ENCODE data around the gene NRXN3.

The NRXN3 gene

DNA sequence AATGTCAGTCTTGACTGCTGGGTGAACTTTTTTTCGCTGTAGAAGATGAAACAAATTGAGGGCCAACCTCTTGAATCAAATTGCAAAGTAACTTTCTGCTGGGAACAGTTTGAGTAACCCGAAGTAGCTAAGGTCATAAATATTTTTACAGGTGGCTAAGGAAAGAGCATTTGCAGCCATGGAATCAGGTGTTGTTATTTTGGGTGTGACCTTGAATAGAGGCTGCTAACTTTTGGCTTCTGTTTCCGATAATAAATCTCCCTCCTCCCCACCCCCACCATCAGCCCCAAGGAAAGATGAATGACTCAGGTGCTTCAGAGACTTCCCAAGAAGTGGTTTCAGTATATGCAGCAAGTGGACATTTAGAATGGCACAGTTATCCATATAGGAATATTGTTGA is 1469.4 kb downstream of the NRXN3 start:
- ChIA-PET POLR2A (no interaction called here), CTCF (no interaction called here)
- Histone ChIP-seq H3K9me3 (ENCODE audit: control insufficient read depth, insufficient read depth, low read depth, low read length) (no peaks in the 10 kb centered on the region), H3K4me3 (ENCODE audit: low read depth, low read length) (no peak overlapping the region), H3K36me3 (ENCODE audit: control insufficient read depth in 2 of 2, insufficient read depth in 1 of 2, low read length in 2 of 2) (no peaks in the 10 kb centered on the region), H3K27ac (ENCODE audit: extremely low read depth, low read depth, low read length) (no peak overlapping the region), H3K4me1 (ENCODE audit: control insufficient read depth, insufficient read depth, low read length) (0 out of 2 replicates have a peak, but pooled peaks cover 4% of the 10 kb centered on the region)
- TF ChIP-seq ZNF791 (tag by site-specific recombination; IDR thresholded peaks at IDR 0.05) (no peak), FEZF1 (tag by site-specific recombination; IDR thresholded peaks at IDR 0.05) (0 out of 2 replicates have a peak, but pooled peaks have one; percentile 15)

DNA sequence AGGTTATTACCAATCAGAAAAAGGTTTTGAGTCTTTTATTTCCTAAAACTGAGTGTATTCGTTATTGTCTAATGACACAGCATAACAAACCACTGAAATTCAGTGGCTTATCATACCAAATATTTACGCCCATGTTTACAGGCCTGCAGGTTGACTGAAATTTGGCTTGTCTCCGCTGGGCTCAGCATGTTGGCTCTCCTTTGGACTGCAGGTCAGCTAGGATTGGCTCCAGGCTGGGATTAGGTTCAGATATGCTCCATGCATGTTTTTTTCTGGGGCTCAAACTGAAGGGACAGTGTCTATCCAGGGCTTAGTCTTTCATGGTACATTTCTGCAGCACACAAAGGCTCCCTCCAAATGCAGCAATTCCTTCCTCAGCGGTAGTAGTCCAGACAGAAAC is 1471.2 kb downstream of the NRXN3 start:
- H3K4me1 ChIP-seq (ENCODE audit: control insufficient read depth, insufficient read depth, low read length): 0 out of 2 replicates have a peak, but pooled peaks cover 4% of the 10 kb centered on the region
- no peaks in the 10 kb centered on the region for H3K9me3 ChIP-seq (ENCODE audit: control insufficient read depth, insufficient read depth, low read depth, low read length)
- H3K27ac ChIP-seq (ENCODE audit: extremely low read depth, low read depth, low read length): no peak overlapping the region
- POLR2A ChIA-PET: no interaction called here
- no peak for TF ChIP-seq HOXA7 (CRISPR knock-in tag; IDR thresholded peaks at IDR 0.05; ENCODE audit: borderline replicate concordance)
- TF ChIP-seq, protein P1, sequence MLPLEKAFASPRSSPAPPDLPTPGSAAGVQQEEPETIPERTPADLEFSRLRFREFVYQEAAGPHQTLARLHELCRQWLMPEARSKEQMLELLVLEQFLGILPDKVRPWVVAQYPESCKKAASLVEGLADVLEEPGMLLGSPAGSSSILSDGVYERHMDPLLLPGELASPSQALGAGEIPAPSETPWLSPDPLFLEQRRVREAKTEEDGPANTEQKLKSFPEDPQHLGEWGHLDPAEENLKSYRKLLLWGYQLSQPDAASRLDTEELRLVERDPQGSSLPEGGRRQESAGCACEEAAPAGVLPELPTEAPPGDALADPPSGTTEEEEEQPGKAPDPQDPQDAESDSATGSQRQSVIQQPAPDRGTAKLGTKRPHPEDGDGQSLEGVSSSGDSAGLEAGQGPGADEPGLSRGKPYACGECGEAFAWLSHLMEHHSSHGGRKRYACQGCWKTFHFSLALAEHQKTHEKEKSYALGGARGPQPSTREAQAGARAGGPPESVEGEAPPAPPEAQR (tag by site-specific recombination; IDR thresholded peaks at IDR 0.05): no peak
- TF ChIP-seq, protein P2, sequence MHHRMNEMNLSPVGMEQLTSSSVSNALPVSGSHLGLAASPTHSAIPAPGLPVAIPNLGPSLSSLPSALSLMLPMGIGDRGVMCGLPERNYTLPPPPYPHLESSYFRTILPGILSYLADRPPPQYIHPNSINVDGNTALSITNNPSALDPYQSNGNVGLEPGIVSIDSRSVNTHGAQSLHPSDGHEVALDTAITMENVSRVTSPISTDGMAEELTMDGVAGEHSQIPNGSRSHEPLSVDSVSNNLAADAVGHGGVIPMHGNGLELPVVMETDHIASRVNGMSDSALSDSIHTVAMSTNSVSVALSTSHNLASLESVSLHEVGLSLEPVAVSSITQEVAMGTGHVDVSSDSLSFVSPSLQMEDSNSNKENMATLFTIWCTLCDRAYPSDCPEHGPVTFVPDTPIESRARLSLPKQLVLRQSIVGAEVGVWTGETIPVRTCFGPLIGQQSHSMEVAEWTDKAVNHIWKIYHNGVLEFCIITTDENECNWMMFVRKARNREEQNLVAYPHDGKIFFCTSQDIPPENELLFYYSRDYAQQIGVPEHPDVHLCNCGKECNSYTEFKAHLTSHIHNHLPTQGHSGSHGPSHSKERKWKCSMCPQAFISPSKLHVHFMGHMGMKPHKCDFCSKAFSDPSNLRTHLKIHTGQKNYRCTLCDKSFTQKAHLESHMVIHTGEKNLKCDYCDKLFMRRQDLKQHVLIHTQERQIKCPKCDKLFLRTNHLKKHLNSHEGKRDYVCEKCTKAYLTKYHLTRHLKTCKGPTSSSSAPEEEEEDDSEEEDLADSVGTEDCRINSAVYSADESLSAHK (tag by site-specific recombination; IDR thresholded peaks at IDR 0.05): no peak
- H3K36me3 ChIP-seq (ENCODE audit: control insufficient read depth in 2 of 2, insufficient read depth in 1 of 2, low read length in 2 of 2): no peaks in the 10 kb centered on the region
- CTCF ChIA-PET: no interaction called here
- H3K4me3 ChIP-seq (ENCODE audit: low read depth, low read length): no peak overlapping the region

DNA sequence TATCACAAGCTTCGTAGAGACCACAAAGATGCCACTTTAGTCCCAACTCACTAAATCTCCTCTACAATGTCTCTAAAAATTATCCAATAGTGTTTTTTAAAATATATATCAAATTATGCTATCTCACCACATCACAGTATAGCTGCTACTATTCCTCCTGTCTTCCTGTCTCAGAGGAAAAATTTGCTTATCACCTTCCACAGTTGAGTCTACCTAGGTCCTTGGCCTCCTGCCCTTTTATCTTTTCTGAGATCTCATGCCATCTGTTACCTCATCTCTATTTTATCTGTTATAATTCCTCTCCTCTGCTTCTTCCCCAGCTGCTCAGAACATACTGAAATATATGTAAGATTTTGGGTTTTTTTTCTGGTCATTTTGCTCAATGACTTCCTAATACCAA is 1473.0 kb downstream of the NRXN3 start:
- POLR2A ChIA-PET: no interaction called here
- TF ChIP-seq ZNF629 (tag by site-specific recombination; IDR thresholded peaks at IDR 0.05) (no peak), SP3 (tag by site-specific recombination; IDR thresholded peaks at IDR 0.05) (no peak), ZNF175 (tag by site-specific recombination; IDR thresholded peaks at IDR 0.05) (no peak), ZNF16 (tag by site-specific recombination; IDR thresholded peaks at IDR 0.05; ENCODE audit: low read depth) (no peak), ZNF211 (tag by site-specific recombination; IDR thresholded peaks at IDR 0.05; ENCODE audit: low read depth) (no peak), ZNF837 (tag by site-specific recombination; IDR thresholded peaks at IDR 0.05) (no peak), HOXC10 (CRISPR knock-in tag; IDR thresholded peaks at IDR 0.05) (no peak), ZNF174 (tag by site-specific recombination; IDR thresholded peaks at IDR 0.05) (no peak), FEZF1 (tag by site-specific recombination; IDR thresholded peaks at IDR 0.05) (no peak), ZBTB7A (tag by site-specific recombination; IDR thresholded peaks at IDR 0.05; ENCODE audit: low read depth) (no peak)
- TF ChIP-seq, protein P3, sequence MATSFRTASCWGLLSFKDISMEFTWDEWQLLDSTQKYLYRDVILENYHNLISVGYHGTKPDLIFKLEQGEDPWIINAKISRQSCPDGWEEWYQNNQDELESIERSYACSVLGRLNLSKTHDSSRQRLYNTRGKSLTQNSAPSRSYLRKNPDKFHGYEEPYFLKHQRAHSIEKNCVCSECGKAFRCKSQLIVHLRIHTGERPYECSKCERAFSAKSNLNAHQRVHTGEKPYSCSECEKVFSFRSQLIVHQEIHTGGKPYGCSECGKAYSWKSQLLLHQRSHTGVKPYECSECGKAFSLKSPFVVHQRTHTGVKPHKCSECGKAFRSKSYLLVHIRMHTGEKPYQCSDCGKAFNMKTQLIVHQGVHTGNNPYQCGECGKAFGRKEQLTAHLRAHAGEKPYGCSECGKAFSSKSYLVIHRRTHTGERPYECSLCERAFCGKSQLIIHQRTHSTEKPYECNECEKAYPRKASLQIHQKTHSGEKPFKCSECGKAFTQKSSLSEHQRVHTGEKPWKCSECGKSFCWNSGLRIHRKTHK (tag by site-specific recombination; IDR thresholded peaks at IDR 0.05): no peak
- Histone ChIP-seq H3K9me3 (ENCODE audit: control insufficient read depth, insufficient read depth, low read depth, low read length) (no peaks in the 10 kb centered on the region), H3K4me3 (ENCODE audit: low read depth, low read length) (no peak overlapping the region), H3K36me3 (ENCODE audit: control insufficient read depth in 2 of 2, insufficient read depth in 1 of 2, low read length in 2 of 2) (no peaks in the 10 kb centered on the region), H3K4me1 (ENCODE audit: control insufficient read depth, insufficient read depth, low read length) (0 out of 2 replicates have a peak, but pooled peaks cover 4% of the 10 kb centered on the region), H3K27ac (ENCODE audit: extremely low read depth, low read depth, low read length) (no peak overlapping the region)
- CTCF ChIA-PET: interaction anchor here (0.6 kb wide), 1 partner anchor 78 kb away, joined by 3 read pairs; no protein-coding TSS in a partner anchor
